C4-2B (cell line): ENCODE data around the gene PER3.

Experiments
- ZFX ChIP-seq: fragments of 450-650 bp; IDR thresholded peaks from 2 replicates; pipeline ENCODE4 v1.6.1; 2017
- TF ChIP-seq, protein P1 (sequence below): fragments of 450-650 bp; conservative IDR thresholded peaks from 2 replicates; pipeline ENCODE4 v1.5.1; 2017; ENCODE audit warnings: mild to moderate bottlenecking

DNA sequence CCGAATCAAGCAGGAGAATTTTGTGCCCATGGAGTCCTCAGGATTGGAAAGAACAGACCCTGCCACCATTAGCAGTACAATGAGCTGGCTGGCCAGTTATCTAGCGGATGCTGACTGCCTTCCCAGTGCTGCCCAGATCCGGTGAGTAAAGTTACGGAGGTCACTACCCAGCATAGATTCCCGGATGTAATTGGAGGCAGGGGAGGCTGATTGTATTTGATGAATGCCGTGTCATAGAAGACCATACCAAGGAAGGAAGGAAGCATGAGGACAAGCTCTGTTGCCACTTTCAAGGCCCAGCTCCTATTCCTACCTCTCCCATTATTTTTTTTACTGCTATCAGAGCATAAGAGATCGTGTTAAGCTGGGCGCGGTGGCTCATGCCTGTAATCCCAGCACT is 39.2 kb upstream of the PER3 start:
- TF ChIP-seq, protein P1, sequence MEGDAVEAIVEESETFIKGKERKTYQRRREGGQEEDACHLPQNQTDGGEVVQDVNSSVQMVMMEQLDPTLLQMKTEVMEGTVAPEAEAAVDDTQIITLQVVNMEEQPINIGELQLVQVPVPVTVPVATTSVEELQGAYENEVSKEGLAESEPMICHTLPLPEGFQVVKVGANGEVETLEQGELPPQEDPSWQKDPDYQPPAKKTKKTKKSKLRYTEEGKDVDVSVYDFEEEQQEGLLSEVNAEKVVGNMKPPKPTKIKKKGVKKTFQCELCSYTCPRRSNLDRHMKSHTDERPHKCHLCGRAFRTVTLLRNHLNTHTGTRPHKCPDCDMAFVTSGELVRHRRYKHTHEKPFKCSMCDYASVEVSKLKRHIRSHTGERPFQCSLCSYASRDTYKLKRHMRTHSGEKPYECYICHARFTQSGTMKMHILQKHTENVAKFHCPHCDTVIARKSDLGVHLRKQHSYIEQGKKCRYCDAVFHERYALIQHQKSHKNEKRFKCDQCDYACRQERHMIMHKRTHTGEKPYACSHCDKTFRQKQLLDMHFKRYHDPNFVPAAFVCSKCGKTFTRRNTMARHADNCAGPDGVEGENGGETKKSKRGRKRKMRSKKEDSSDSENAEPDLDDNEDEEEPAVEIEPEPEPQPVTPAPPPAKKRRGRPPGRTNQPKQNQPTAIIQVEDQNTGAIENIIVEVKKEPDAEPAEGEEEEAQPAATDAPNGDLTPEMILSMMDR, result no peak
- TF ChIP-seq ZFX, result no peak
